Left lung (tissue), 10 donors: ENCODE data around the gene ACOX2. TPM values are rescaled to one million over a fixed set of nuclear protein-coding genes. Genes with fewer than 3 reads are reported as not detected.

Experiments used
- ATAC-seq: fragments of 200-7000 bp; cut with Tn5 transposase; one replicate; pipeline ENCODE4 v1.9.1; 2020; ENCODE audit warnings: moderate library complexity
- DNase-seq, 4 donors: peaks; one replicate each; pipeline ENCODE4 v3.0.0-alpha.2; 2013 to 2020
- H3K27ac ChIP-seq, 2 donors: fragments of 200-600 bp; sonication (generic) in 1 of 2; one replicate each; pipeline versions ENCODE4 v1.5.0 to v1.8.0; 2020 to 2021
- H3K27me3 ChIP-seq, 2 donors: fragments of 200-600 bp; sonication (generic) in 1 of 2; one replicate each; pipeline versions ENCODE4 v1.5.0 to v1.8.0; 2020 to 2021
- H3K36me3 ChIP-seq, 2 donors: fragments of 200-600 bp; sonication (generic) in 1 of 2; one replicate each; pipeline versions ENCODE4 v1.5.0 to v1.8.0; 2020 to 2021
- H3K4me1 ChIP-seq, 2 donors: fragments of 200-600 bp; one replicate each; pipeline ENCODE4 v1.8.0; 2021
- H3K4me3 ChIP-seq, 2 donors: fragments of 200-600 bp; sonication (generic) in 1 of 2; one replicate each; pipeline versions ENCODE4 v1.5.0 to v1.8.0; 2020 to 2021; ENCODE audit warnings: mild to moderate bottlenecking in 1 of 2
- H3K9me3 ChIP-seq, 2 donors: fragments of 200-600 bp; sonication (generic) in 1 of 2; one replicate each; pipeline versions ENCODE4 v1.5.0 to v1.8.0; 2020 to 2021
- intact Hi-C, 2 donors: fragments of 100-400 bp; cut with DNase I; formaldehyde crosslinking; loops; one replicate each; pipeline versions ENCODE4 v1.11.2 to v1.14.2; 2022
- polyA plus RNA-seq, 6 donors: library from polyadenylated mRNA; unstranded; fragments of 120-200 nt; gene quantifications; one replicate each; pipeline ENCODE4 v1.2.1, GENCODE V29; 2013; ENCODE audit not compliant: insufficient read length in 6 of 6
- total RNA-seq, 2 donors: library from RNA; stranded (reverse); fragmentation: NEBNext Ultra II Directional; extraction: Animal tissue kit (Norgen Biotek cat#: 25700); gene quantifications; one replicate each; pipeline ENCODE4 v1.2.1, GENCODE V29; 2021
- TF ChIP-seq, protein P1 (sequence below), 2 donors: fragments of 200-600 bp; sonication (generic) in 1 of 2; IDR thresholded peaks; one replicate each; pipeline versions ENCODE4 v1.5.0 to v1.8.0; 2021; ENCODE audit warnings: antibody characterized with exemption in 2 of 2
- donor health status: DM: no; HTN: yes; CAD: no.
- donor health status: DM: no; HTN: no; CAD: no.

Gene ACOX2
- total and polyA plus RNA-seq, 8 donors = 9.8 to 58.1 (median 42.8) TPM

DNA sequence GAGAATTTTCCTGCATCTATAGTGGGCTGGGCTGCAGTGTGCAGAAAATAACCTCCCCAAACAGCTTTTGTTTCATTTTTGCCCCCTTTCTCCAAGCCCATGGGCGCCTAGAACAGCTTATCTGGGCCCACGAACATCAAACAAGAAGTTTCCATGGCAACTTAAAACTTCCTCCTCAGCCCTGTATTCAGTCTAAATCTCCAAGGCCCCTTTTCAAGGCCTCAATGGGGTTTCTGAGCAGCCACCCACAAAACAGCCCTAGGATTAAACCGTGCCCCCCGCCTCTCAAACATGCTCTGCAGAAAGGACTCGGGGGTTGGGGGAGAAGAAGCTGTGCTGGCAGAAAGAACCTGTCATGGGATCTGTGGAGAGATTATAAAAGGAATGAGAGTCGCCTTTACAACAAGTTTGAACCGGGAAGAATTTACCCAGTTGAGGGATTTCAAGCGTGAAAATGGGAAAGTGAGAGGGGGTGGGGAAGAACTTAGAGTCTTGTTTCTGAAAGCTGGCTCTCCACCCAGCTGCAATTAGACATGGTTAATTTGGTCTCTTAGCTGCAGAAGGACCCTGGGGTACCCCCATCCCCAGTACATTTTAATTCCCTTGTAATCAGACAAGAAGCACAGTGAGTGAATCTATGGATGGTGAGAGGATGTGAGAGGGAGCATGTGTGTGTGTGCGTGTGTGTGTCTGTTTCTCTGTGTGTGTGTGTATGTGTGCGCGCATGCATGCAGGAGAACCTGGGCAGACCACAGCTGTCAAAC is 44.5 kb upstream of the ACOX2 start:
- Histone ChIP-seq H3K9me3 (no peaks in the 10 kb centered on the region), H3K27me3 (peaks cover 11 to 29% of the 10 kb centered on the region in 2 donors), H3K4me1 (peaks cover 0 to 26% of the 10 kb centered on the region in 2 donors), H3K36me3 (no peaks in the 10 kb centered on the region), H3K4me3 (no peak overlapping the region), H3K27ac (no peak overlapping the region)
- TF ChIP-seq, protein P1, sequence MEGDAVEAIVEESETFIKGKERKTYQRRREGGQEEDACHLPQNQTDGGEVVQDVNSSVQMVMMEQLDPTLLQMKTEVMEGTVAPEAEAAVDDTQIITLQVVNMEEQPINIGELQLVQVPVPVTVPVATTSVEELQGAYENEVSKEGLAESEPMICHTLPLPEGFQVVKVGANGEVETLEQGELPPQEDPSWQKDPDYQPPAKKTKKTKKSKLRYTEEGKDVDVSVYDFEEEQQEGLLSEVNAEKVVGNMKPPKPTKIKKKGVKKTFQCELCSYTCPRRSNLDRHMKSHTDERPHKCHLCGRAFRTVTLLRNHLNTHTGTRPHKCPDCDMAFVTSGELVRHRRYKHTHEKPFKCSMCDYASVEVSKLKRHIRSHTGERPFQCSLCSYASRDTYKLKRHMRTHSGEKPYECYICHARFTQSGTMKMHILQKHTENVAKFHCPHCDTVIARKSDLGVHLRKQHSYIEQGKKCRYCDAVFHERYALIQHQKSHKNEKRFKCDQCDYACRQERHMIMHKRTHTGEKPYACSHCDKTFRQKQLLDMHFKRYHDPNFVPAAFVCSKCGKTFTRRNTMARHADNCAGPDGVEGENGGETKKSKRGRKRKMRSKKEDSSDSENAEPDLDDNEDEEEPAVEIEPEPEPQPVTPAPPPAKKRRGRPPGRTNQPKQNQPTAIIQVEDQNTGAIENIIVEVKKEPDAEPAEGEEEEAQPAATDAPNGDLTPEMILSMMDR (IDR thresholded peaks at IDR 0.05) = no peak
- intact Hi-C loops = no loop called here
- ATAC-seq (no peak), DNase-seq (no peak)

DNA sequence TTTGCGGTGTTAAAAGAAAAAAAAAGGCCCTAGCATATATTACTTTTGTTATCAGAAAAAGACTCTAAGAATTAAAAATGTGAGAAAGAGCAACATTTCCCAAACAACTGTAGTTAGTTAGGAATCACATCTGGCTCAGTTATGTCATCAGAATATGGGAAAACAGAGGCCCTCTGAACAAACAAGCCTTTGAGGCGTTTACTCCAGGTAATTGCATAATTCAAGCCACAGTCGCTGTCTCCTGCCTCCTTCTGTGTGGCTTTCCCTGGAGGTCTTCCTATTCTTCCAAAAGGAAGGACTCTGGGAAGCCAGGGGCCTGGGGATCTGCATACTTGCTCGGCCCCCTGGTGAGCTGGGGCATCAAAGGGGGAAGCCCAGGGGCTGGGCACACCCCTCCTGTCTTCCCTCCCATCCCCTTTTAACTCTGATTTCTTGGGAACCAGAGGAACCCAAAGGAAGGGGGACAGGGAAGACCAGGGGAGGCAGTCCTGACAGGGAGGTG is 43.9 kb upstream of the ACOX2 start:
- H3K4me3 ChIP-seq = no peak overlapping the region
- H3K27me3 ChIP-seq = peaks cover 4 to 23% of the 10 kb centered on the region in 2 donors
- H3K4me1 ChIP-seq = peaks cover 0 to 20% of the 10 kb centered on the region in 2 donors
- no peak for DNase-seq
- TF ChIP-seq, protein P1 (IDR thresholded peaks at IDR 0.05) = no peak
- no peaks in the 10 kb centered on the region for H3K36me3 ChIP-seq
- no peak for ATAC-seq
- intact Hi-C loops = no loop called here
- no peaks in the 10 kb centered on the region for H3K9me3 ChIP-seq
- H3K27ac ChIP-seq = no peak overlapping the region

DNA sequence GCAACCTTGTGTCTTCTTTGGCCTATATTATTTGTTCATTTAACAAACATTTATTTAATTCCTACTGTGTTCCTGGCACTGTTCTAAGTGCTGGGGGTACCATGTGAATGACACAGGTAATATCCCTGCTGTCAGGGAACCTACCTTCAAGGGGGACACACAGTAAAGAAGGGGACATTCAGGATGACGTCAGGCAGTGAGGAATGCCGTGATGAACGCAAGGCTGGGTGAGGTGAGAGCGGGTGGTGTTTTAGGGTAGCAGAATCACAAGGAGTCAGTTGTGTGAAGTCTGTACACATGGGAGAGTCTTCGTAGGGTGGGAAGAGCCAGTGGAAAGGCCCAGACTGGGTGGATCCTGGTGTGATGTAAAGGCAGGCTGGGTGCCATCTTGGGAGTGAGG is 41.9 kb upstream of the ACOX2 start:
- peaks cover 0 to under 1% of the 10 kb centered on the region in 2 donors for H3K4me1 ChIP-seq
- H3K9me3 ChIP-seq = no peaks in the 10 kb centered on the region
- TF ChIP-seq, protein P1 (IDR thresholded peaks at IDR 0.05) = no peak
- no peaks in the 10 kb centered on the region for H3K36me3 ChIP-seq
- peak overlapping the region in 1 of 2 donors; percentile 83 for H3K27ac ChIP-seq
- no peak overlapping the region for H3K4me3 ChIP-seq
- DNase-seq = no peak
- H3K27me3 ChIP-seq = peaks cover 0 to 7% of the 10 kb centered on the region in 2 donors
- intact Hi-C loops = no loop called here
- ATAC-seq = no peak

DNA sequence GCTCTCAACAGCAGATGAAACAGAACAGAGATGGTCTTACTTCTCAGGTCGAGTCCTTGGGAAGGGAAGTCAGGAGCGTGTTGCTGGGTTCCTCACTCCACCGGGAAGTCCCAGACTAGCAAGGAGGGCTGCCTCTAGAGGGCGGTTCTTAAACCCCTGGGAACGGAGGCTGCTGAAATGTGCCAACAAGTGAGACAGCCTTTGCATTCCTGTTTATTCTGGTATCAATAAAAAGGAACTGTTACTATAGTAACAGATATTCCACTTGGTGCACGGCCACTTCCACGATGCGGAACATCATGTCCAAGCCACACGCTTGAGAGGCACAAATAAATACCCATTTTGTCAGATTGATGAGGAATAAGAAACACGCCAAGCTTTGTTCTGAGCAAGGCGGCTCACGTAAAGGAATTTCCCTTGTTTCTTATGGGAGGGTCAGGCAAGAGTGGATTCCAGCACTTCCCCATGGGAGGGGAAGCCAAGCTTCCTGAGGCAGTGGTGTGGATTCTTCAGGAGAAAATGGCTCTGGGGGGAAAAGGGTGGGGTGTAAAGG is 40.4 kb upstream of the ACOX2 start, which contains the start of gene FAM107A:
Gene FAM107A (minus strand): TSS at position 123 of the 553 bp plus-strand sequence. CDS start 7,531 bp downstream, outside the sequence.
- peak within 1 kb of the TSS; percentile 26 to 83 for H3K27ac ChIP-seq

More for the DNA sequence above, 40.4 kb upstream of the ACOX2 start, which contains the start of gene FAM107A:
- no peaks in the 10 kb centered on the region for H3K27me3 ChIP-seq
- H3K4me3 ChIP-seq = peak within 1 kb of the TSS in 1 of 2 donors; percentile 34
- no peaks in the 10 kb centered on the region for H3K36me3 ChIP-seq
- TF ChIP-seq, protein P1 (IDR thresholded peaks at IDR 0.05) = no peak
- intact Hi-C loops = no loop called here
- DNase-seq = peak in 1 of 4 donors; percentile 57
- H3K9me3 ChIP-seq = no peaks in the 10 kb centered on the region
- peak; percentile 71 for ATAC-seq
- H3K4me1 ChIP-seq = peaks cover 4 to 12% of the 10 kb centered on the region in 2 donors
